Lower lobe of right lung (tissue), 2 donors: ENCODE results near the gene KCNQ1. TPM values are rescaled to one million over a fixed set of nuclear protein-coding genes. Genes with fewer than 3 reads are reported as not detected.
A peak's percentile ranks its signal among the peaks of the same experiment; 100 is the strongest.

Experiments used
- ATAC-seq, 2 donors: fragments of 200-7000 bp; cut with Tn5 transposase; one replicate each; pipeline ENCODE4 v1.9.1; 2020 to 2022; ENCODE audit warnings: mild to moderate bottlenecking in 2 of 2, moderate library complexity in 2 of 2
- DNase-seq: peaks from one replicate; pipeline ENCODE4 v3.0.0-alpha.2; 2020
- H3K27ac ChIP-seq: fragments of 200-600 bp; one replicate; pipeline ENCODE4 v1.8.0; 2022
- H3K27me3 ChIP-seq: fragments of 200-600 bp; one replicate; pipeline ENCODE4 v1.8.0; 2022; ENCODE audit warnings: low read depth
- H3K36me3 ChIP-seq: fragments of 200-600 bp; one replicate; pipeline ENCODE4 v1.8.0; 2022; ENCODE audit warnings: mild to moderate bottlenecking
- H3K4me1 ChIP-seq: fragments of 200-600 bp; one replicate; pipeline ENCODE4 v1.8.0; 2022
- H3K4me3 ChIP-seq: fragments of 200-600 bp; one replicate; pipeline ENCODE4 v1.8.0; 2022; ENCODE audit warnings: mild to moderate bottlenecking
- H3K9me3 ChIP-seq: fragments of 200-600 bp; one replicate; pipeline ENCODE4 v1.8.0; 2022
- intact Hi-C: fragments of 100-400 bp; cut with DNase I; formaldehyde crosslinking; loops from one replicate; pipeline ENCODE4 v1.11.0; 2022
- total RNA-seq: library from RNA; stranded (reverse); fragmentation: NEBNext Ultra II Directional; extraction: Animal tissue kit (Norgen Biotek cat#: 25700); gene quantifications from one replicate; pipeline ENCODE4 v1.2.1, GENCODE V29; 2021
- TF ChIP-seq, protein P1 (sequence below): fragments of 200-600 bp; IDR thresholded peaks from one replicate; pipeline ENCODE4 v1.8.0; 2022; ENCODE audit warnings: antibody characterized with exemption, mild to moderate bottlenecking
- donor health status: DM: no; HTN: yes; CAD: no; lungs with severe emphysema.

KCNQ1 gene
- total RNA-seq, 1 donor from 2014 or later = 51.0 TPM

DNA sequence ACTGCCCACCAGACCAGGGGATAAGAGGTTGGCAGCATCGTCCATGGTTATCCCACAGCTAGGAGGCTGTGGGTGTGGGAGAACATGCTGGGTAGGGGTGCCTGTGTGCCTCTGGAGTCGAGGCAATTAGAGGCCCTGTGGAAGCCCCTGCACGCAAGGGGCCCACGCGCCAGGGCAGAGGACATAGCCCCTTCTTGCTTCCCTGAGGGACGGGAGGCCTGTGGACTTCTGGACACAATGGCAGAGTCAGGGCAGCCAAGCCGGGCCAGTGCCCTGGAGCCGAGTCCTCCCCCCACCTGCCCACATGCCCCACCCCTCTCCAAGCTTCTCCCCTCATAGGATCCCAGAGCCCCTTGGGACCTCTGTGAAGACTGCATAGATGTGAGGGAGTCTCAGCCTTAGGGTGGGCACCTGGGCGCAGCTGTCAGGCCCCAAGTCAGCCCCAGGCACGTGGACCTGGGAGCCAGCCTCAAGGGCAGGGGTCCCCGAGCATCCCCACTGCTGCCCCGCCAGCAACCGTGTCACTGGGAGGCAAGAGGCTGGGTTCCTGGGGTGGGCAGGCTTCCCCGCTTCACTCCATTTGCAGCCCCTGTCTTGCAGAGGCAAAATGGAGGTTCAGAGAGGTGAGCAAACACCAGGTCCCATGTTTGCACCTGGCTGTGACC, 388.4 kb downstream of the KCNQ1 start:
- intact Hi-C loops = no loop called here

GRCh38 chr11:2833716-2834502, 389.1 kb downstream of the KCNQ1 start:
- TF ChIP-seq, protein P1, sequence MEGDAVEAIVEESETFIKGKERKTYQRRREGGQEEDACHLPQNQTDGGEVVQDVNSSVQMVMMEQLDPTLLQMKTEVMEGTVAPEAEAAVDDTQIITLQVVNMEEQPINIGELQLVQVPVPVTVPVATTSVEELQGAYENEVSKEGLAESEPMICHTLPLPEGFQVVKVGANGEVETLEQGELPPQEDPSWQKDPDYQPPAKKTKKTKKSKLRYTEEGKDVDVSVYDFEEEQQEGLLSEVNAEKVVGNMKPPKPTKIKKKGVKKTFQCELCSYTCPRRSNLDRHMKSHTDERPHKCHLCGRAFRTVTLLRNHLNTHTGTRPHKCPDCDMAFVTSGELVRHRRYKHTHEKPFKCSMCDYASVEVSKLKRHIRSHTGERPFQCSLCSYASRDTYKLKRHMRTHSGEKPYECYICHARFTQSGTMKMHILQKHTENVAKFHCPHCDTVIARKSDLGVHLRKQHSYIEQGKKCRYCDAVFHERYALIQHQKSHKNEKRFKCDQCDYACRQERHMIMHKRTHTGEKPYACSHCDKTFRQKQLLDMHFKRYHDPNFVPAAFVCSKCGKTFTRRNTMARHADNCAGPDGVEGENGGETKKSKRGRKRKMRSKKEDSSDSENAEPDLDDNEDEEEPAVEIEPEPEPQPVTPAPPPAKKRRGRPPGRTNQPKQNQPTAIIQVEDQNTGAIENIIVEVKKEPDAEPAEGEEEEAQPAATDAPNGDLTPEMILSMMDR = no peak
- Histone ChIP-seq H3K9me3 (no peaks in the 10 kb centered on the region), H3K4me3 (no peak overlapping the region), H3K27ac (no peak overlapping the region), H3K27me3 (no peaks in the 10 kb centered on the region), H3K36me3 (no peaks in the 10 kb centered on the region), H3K4me1 (peaks cover 21% of the 10 kb centered on the region)
- intact Hi-C loops = no loop called here
- DNase-seq (peak; percentile 39), ATAC-seq (no peak)

More for the DNA sequence above, 388.4 kb downstream of the KCNQ1 start:
- no peaks in the 10 kb centered on the region for H3K9me3 ChIP-seq
- H3K4me1 ChIP-seq = peaks cover 21% of the 10 kb centered on the region
- no peaks in the 10 kb centered on the region for H3K27me3 ChIP-seq
- H3K4me3 ChIP-seq = no peak overlapping the region
- no peaks in the 10 kb centered on the region for H3K36me3 ChIP-seq
- TF ChIP-seq, protein P1 = no peak
- no peak overlapping the region for H3K27ac ChIP-seq
- DNase-seq (peak; percentile 30), ATAC-seq (no peak)

DNA sequence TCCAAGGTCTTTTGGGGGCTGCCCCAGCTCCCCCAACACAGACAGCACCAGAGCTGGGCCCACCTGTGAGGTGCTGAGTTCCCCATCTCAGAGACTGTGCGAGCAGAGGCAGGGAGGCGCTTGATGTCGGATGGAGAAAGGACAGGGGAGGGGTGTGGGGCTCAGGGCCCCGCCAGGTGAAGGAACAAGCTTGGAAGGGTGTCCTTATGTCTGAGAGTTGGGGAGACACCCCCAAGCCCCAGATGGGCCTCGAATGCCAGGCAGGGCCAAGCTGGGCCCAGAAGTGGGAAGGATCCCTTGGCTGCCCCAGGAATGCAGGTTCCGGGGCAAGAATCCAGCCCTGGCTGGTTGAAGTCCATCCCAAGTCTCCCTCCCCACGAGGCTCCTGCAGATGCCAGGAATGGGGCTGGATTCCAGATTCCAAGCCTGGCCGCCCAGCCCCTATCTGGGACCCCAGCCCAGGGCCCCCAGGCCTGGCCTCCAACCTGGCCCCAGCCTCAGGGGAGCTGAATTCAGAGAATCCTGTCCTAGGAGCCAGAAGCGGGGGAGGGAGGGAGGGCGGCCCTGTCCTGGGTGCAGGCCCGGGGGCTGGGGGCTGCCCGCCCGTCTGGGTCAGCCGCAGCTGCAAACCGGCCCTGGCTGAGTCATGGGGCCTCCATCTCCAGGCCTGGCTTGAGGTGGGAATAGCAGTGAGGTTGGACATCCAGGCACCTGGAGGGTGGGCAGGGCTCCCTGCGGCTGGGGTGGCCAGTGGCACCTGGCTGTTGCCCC, 389.9 kb downstream of the KCNQ1 start:
- no peak for DNase-seq
- no peak for ATAC-seq
- TF ChIP-seq, protein P1 = no peak
- no peaks in the 10 kb centered on the region for H3K36me3 ChIP-seq
- H3K9me3 ChIP-seq = no peaks in the 10 kb centered on the region
- no peak overlapping the region for H3K4me3 ChIP-seq
- intact Hi-C loops = no loop called here
- H3K4me1 ChIP-seq = peaks cover 21% of the 10 kb centered on the region
- H3K27me3 ChIP-seq = no peaks in the 10 kb centered on the region
- no peak overlapping the region for H3K27ac ChIP-seq

DNA sequence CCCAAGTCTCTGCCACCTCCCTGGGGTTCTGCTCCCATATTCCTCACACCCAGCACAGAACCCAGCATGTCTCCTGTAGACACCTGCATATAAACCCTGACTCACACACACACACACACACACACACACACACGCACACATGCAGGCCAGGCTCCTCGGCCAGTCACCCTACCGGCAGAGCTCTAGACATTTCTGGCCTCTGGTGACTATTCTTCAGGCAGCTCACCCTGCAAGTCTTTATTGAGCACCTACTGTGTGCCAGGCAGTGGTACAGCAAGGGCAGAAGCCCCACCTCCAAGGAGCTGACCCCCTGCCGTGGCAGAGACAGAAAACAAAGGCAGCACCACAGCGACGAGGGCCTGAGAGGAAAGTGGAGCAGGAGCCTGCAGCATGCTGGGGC, 390.5 kb downstream of the KCNQ1 start:
- peaks cover 18% of the 10 kb centered on the region for H3K4me1 ChIP-seq
- no peak overlapping the region for H3K27ac ChIP-seq
- DNase-seq (no peak), ATAC-seq (no peak)
- no peak overlapping the region for H3K4me3 ChIP-seq
- intact Hi-C loops = no loop called here
- H3K27me3 ChIP-seq = no peaks in the 10 kb centered on the region
- H3K36me3 ChIP-seq = no peaks in the 10 kb centered on the region
- TF ChIP-seq, protein P1 = no peak
- no peaks in the 10 kb centered on the region for H3K9me3 ChIP-seq

DNA sequence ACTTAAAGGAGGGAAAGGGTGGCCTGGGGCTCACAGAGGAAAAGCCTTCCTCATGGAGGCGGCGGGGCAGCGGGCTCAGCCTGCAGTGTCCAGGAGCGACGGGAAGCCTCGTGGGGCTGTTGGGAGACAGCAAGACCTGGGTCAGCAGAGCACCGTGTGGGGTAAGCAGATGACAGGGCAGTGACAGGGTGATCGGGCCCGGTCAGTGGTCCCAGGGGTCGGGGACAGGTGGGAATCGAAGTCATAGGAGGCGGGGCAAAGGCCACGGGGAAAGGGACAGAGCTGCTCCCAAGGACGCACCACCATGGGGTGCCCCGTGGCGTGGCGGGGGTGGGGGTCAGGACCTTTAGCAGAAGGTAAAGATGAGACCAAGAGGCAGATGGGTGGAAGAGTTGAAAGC, 390.9 kb downstream of the KCNQ1 start:
- H3K4me1 ChIP-seq = peaks cover 16% of the 10 kb centered on the region
- DNase-seq (no peak), ATAC-seq (no peak)
- no peak overlapping the region for H3K27ac ChIP-seq
- no peaks in the 10 kb centered on the region for H3K27me3 ChIP-seq
- H3K36me3 ChIP-seq = no peaks in the 10 kb centered on the region
- TF ChIP-seq, protein P1 = no peak
- H3K4me3 ChIP-seq = no peak overlapping the region
- no peaks in the 10 kb centered on the region for H3K9me3 ChIP-seq
- intact Hi-C loops = no loop called here
